Thyroid gland (tissue), 4 donors: Measurements from ENCODE around the gene TMEM107.

Source experiments
- CTCF ChIP-seq, 6 experiments: fragments of 200-600 bp in 3 of 6; fragments of 450-650 bp in 3 of 6; sonication (generic) in 3 of 6; IDR thresholded peaks; one replicate each; pipeline ENCODE4 v1.5.1; 2016 to 2019; ENCODE audit warnings: antibody characterized with exemption in 6 of 6, mild to moderate bottlenecking in 2 of 6, inconsistent platforms in 1 of 6, moderate library complexity in 1 of 6
- POLR2A ChIP-seq, 2 donors: fragments of 450-650 bp; IDR thresholded peaks; one replicate each; pipeline ENCODE4 v1.6.1; 2017; ENCODE audit warnings: antibody characterized with exemption in 2 of 2, mild to moderate bottlenecking in 2 of 2, moderate library complexity in 1 of 2

GRCh38 chr17:8133399-8133798 lies 42.8 kb downstream of the TMEM107 start:
- TF ChIP-seq CTCF (IDR thresholded peaks at IDR 0.05) (no peak), POLR2A (IDR thresholded peaks at IDR 0.05) (no peak)
